ENCODE results near the gene MYH11.
A peak's percentile ranks its signal among the peaks of the same experiment; 100 is the strongest.

The MYH11 gene

GRCh38 chr16:15773968-15774367 lies 82.9 kb downstream of the MYH11 start:
- no peak for DNase-seq

GRCh38 chr16:15772579-15773293 lies 84.1 kb downstream of the MYH11 start:
- no peak for DNase-seq

- DNase-seq, result no peak
These were observed 85.1 kb downstream of the MYH11 start for GRCh38 chr16:15771694-15772093.

- DNase-seq, result no peak
These were observed 86.3 kb downstream of the MYH11 start for GRCh38 chr16:15770512-15770911.

GRCh38 chr16:15770107-15770506 lies 86.7 kb downstream of the MYH11 start:
- no peak for DNase-seq

- DNase-seq, result no peak
These were observed 87.6 kb downstream of the MYH11 start for GRCh38 chr16:15769239-15769638.

- no peak for DNase-seq
These were observed 88.6 kb downstream of the MYH11 start for GRCh38 chr16:15768201-15768600.

- no peak for DNase-seq
These were observed 89.9 kb downstream of the MYH11 start for GRCh38 chr16:15766918-15767317.

- peak; percentile 74 for DNase-seq
These were observed 90.9 kb downstream of the MYH11 start for GRCh38 chr16:15765880-15766279.

GRCh38 chr16:15765116-15765515 lies 91.7 kb downstream of the MYH11 start:
- no peak for DNase-seq

GRCh38 chr16:15764112-15764511 lies 92.7 kb downstream of the MYH11 start:
- no peak for DNase-seq

GRCh38 chr16:15760129-15760528 lies 96.7 kb downstream of the MYH11 start:
- no peak for DNase-seq

- no peak for DNase-seq
These were observed 97.8 kb downstream of the MYH11 start for GRCh38 chr16:15759070-15759469.

- DNase-seq, result no peak
These were observed 99.1 kb downstream of the MYH11 start for GRCh38 chr16:15757630-15758251.

GRCh38 chr16:15757077-15757386 lies 99.8 kb downstream of the MYH11 start:
- no peak for DNase-seq

GRCh38 chr16:15754821-15755534 lies 101.8 kb downstream of the MYH11 start:
- DNase-seq, result no peak

- no peak for DNase-seq
These were observed 103.9 kb downstream of the MYH11 start for GRCh38 chr16:15752717-15753488.

GRCh38 chr16:15751940-15752339 lies 104.9 kb downstream of the MYH11 start:
- DNase-seq, result no peak

GRCh38 chr16:15749985-15750384 lies 106.8 kb downstream of the MYH11 start:
- no peak for DNase-seq

- DNase-seq, result no peak
These were observed 107.5 kb downstream of the MYH11 start for GRCh38 chr16:15749371-15749770.

GRCh38 chr16:15748654-15749053 lies 108.2 kb downstream of the MYH11 start:
- no peak for DNase-seq

GRCh38 chr16:15747937-15748336 lies 108.9 kb downstream of the MYH11 start:
- DNase-seq, result no peak

GRCh38 chr16:15746332-15746731 lies 110.5 kb downstream of the MYH11 start:
- no peak for DNase-seq

- DNase-seq, result no peak
These were observed 113.2 kb downstream of the MYH11 start for GRCh38 chr16:15743657-15744056.

All from NCI-H2171 treated with DMSO at 0.1 percent for 48 hours (cell line).